ENCODE measurements around the gene GAL3ST3. TPM values are rescaled to one million over a fixed set of nuclear protein-coding genes. Genes with fewer than 3 reads are reported as not detected.

Gene GAL3ST3
- total and polyA plus RNA-seq, 2 donors (not counting 1 experiment from before 2014, with no cell fraction given), result not detected

GRCh38 chr11:66064571-66064970, 15.6 kb upstream of the GAL3ST3 start:
- no peak overlapping the region for H3K4me3 ChIP-seq (ENCODE audit: control extremely low read depth in 1 of 5, extremely low read depth in 1 of 5, insufficient read depth in 1 of 5, low read depth in 2 of 5, low read length in 4 of 5)
- H3K27ac ChIP-seq (ENCODE audit: low read length in 2 of 2), result no peak overlapping the region
- peaks cover 16% of the 10 kb centered on the region for H4K20me1 ChIP-seq (ENCODE audit: control insufficient read depth, insufficient read depth, low read length, poor library complexity, severe bottlenecking)
- DNase-seq (no peak), ATAC-seq (ENCODE audit: low read depth) (no peak)
- H3K27me3 ChIP-seq (replicated peaks in 1 of 4; ENCODE audit: control extremely low read depth in 1 of 4, control insufficient read depth in 3 of 4, insufficient read depth in 4 of 4, low read length in 3 of 4), result no peaks in the 10 kb centered on the region
- H3K4me1 Mint-ChIP-seq, result peaks cover 50% of the 10 kb centered on the region
- no peaks in the 10 kb centered on the region for H3K9me3 Mint-ChIP-seq (ENCODE audit: insufficient read depth)
- no peaks in the 10 kb centered on the region for H3K9me3 ChIP-seq (ENCODE audit: control extremely low read depth in 1 of 3, control insufficient read depth in 2 of 3, insufficient read depth in 1 of 3, low read length in 2 of 3)
- H3K27me3 Mint-ChIP-seq, result no peaks in the 10 kb centered on the region
- no peak overlapping the region for H3K4me2 ChIP-seq (replicated peaks; ENCODE audit: low read depth, low read length, poor library complexity, severe bottlenecking)
- CTCF ChIA-PET, result interaction anchor here (1.0 to 7.1 kb wide), 7 partner anchors 11 to 74 kb away, joined by 3 to 78 read pairs (median 6); partner anchors contain the start of gene SF3B2
- H2AFZ ChIP-seq (ENCODE audit: insufficient read depth, low read depth, low read length, poor library complexity, severe bottlenecking), result no peak overlapping the region
- intact Hi-C loops (cut with micrococcal nuclease), result no loop called here
- peaks cover 4 to 92% of the 10 kb centered on the region in 2 experiments for H3K36me3 ChIP-seq (replicated peaks in 1 of 2; ENCODE audit: control extremely low read depth in 1 of 2, control insufficient read depth in 1 of 2, extremely low read depth in 1 of 2, insufficient read depth in 2 of 2, low read length in 1 of 2)
- H3K79me2 ChIP-seq (ENCODE audit: control insufficient read depth, insufficient read depth, low read length), result peaks cover 32% of the 10 kb centered on the region
- no peak overlapping the region for H3K4me3 Mint-ChIP-seq
- H3K27ac Mint-ChIP-seq, result no peak overlapping the region
- no peak for TF ChIP-seq EZH2 (IDR thresholded peaks at IDR 0.05; ENCODE audit: borderline replicate concordance, insufficient read depth, low read depth, low read length, poor library complexity, severe bottlenecking)
- no peak for TF ChIP-seq CTCF (IDR thresholded peaks at IDR 0.05)
- no peak overlapping the region for H3K9ac ChIP-seq (ENCODE audit: low read length)
- no CpG with 5 or more reads among the region's 1 CpG for WGBS (ENCODE audit: insufficient coverage)
- POLR2A ChIA-PET, result no interaction called here
- H3K4me1 ChIP-seq (ENCODE audit: control insufficient read depth in 2 of 2, insufficient read depth in 2 of 2, low read length in 2 of 2), result peaks cover 22 to 36% of the 10 kb centered on the region in 2 donors

DNA sequence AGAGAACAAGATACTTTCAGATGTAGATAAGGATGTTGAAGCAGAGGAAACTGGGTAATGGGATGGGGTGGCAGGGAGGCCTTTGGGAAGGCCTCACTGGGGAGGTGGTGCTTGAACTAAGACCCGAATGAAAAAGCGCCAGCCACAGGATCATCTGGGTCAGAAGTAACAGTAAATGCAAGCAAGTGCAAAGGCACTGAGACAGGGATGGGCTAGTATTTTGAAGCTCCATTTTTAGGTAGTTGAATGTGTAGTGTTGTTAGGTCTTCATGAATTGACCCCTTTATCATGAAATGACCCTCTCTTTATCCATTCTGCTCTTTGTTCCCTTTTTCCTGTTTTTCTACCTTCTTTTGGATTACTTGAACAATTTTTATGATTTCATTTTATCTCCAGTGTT, 14.9 kb upstream of the GAL3ST3 start:
- ChIA-PET POLR2A (no interaction called here), CTCF (interaction anchor here (1.0 to 4.8 kb wide), 4 partner anchors 17 to 71 kb away, joined by 3 to 38 read pairs (median 5); no protein-coding TSS in a partner anchor)
- Mint-ChIP-seq H3K4me3 (no peak overlapping the region), H3K9me3 (ENCODE audit: insufficient read depth) (no peaks in the 10 kb centered on the region), H3K27me3 (no peaks in the 10 kb centered on the region), H3K4me1 (peaks cover 44% of the 10 kb centered on the region), H3K27ac (no peak overlapping the region)
- ATAC-seq (ENCODE audit: low read depth) (no peak), DNase-seq (no peak)
- Histone ChIP-seq H3K27me3 (replicated peaks in 1 of 4; ENCODE audit: control extremely low read depth in 1 of 4, control insufficient read depth in 3 of 4, insufficient read depth in 4 of 4, low read length in 3 of 4) (no peaks in the 10 kb centered on the region), H3K4me1 (ENCODE audit: control insufficient read depth in 2 of 2, insufficient read depth in 2 of 2, low read length in 2 of 2) (peaks cover 15 to 30% of the 10 kb centered on the region in 2 donors), H4K20me1 (ENCODE audit: control insufficient read depth, insufficient read depth, low read length, poor library complexity, severe bottlenecking) (peaks cover 23% of the 10 kb centered on the region), H3K36me3 (replicated peaks in 1 of 2; ENCODE audit: control extremely low read depth in 1 of 2, control insufficient read depth in 1 of 2, extremely low read depth in 1 of 2, insufficient read depth in 2 of 2, low read length in 1 of 2) (peaks cover 4 to 99% of the 10 kb centered on the region in 2 experiments), H3K4me2 (replicated peaks; ENCODE audit: low read depth, low read length, poor library complexity, severe bottlenecking) (no peak overlapping the region), H3K27ac (ENCODE audit: low read length in 2 of 2) (peak overlapping the region in 1 of 2 donors; percentile 33), H3K9ac (ENCODE audit: low read length) (no peak overlapping the region), H3K79me2 (ENCODE audit: control insufficient read depth, insufficient read depth, low read length) (peaks cover 39% of the 10 kb centered on the region), H3K4me3 (ENCODE audit: control extremely low read depth in 1 of 5, extremely low read depth in 1 of 5, insufficient read depth in 1 of 5, low read depth in 2 of 5, low read length in 4 of 5) (no peak overlapping the region), H2AFZ (ENCODE audit: insufficient read depth, low read depth, low read length, poor library complexity, severe bottlenecking) (no peak overlapping the region), H3K9me3 (ENCODE audit: control extremely low read depth in 1 of 3, control insufficient read depth in 2 of 3, insufficient read depth in 1 of 3, low read length in 2 of 3) (no peaks in the 10 kb centered on the region)
- intact Hi-C loops (cut with micrococcal nuclease), result no loop called here
- 96% methylated on average over 2 of the region's 2 CpGs for WGBS (ENCODE audit: insufficient coverage)
- TF ChIP-seq CTCF (IDR thresholded peaks at IDR 0.05) (no peak), EZH2 (IDR thresholded peaks at IDR 0.05; ENCODE audit: borderline replicate concordance, insufficient read depth, low read depth, low read length, poor library complexity, severe bottlenecking) (no peak)
